ENCODE results near the gene LINS1. TPM values are rescaled to one million over a fixed set of nuclear protein-coding genes. Genes with fewer than 3 reads are reported as not detected.

Gene LINS1
- total RNA-seq, 1 donor from 2014 or later = 4.6 TPM

DNA sequence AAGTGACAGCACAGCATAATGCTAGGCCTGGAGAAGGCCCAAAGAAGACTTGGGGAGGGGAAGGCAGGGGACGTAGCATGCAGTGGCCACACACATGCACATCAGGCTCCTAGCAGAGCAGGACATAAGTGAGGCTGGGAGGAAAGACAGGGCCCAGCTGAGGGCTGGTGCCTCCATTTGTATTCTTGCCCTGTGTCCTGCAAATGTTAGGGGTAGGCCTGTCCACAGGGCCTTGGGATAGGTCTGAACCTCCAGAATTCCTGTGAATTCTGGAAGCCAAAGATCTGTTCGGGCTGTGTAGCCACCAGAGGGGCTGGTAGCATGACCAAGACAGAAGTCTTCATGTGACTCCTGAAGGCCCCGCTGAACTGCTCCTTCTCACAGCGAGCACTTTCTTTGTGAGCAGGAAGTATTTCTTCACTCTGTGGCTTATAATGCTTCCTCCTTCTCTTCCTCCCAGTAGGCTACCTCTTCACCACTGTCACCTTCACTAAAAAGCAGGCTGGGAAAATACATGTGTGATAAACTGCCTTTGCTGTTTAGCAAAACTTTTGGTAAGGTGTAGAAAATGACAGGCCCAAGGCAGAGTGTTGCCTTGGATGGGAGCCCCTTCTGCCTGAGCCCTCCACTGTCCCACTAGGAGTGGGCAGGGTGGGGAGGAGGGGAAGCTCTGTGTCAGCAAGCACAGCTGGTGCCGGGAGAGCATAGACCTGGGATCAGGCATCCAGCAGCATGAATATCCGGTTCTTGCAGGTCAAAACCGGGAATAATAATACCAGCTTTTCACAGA, 81.7 kb downstream of the LINS1 start:
- TF ChIP-seq, protein P1, sequence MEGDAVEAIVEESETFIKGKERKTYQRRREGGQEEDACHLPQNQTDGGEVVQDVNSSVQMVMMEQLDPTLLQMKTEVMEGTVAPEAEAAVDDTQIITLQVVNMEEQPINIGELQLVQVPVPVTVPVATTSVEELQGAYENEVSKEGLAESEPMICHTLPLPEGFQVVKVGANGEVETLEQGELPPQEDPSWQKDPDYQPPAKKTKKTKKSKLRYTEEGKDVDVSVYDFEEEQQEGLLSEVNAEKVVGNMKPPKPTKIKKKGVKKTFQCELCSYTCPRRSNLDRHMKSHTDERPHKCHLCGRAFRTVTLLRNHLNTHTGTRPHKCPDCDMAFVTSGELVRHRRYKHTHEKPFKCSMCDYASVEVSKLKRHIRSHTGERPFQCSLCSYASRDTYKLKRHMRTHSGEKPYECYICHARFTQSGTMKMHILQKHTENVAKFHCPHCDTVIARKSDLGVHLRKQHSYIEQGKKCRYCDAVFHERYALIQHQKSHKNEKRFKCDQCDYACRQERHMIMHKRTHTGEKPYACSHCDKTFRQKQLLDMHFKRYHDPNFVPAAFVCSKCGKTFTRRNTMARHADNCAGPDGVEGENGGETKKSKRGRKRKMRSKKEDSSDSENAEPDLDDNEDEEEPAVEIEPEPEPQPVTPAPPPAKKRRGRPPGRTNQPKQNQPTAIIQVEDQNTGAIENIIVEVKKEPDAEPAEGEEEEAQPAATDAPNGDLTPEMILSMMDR (conservative IDR thresholded peaks at IDR 0.05; ENCODE audit: low read depth, low read length) = no peak
- no peak for DNase-seq (ENCODE audit: low read depth)
- H3K4me3 ChIP-seq (ENCODE audit: low read depth, low read length) = no peak overlapping the region

DNA sequence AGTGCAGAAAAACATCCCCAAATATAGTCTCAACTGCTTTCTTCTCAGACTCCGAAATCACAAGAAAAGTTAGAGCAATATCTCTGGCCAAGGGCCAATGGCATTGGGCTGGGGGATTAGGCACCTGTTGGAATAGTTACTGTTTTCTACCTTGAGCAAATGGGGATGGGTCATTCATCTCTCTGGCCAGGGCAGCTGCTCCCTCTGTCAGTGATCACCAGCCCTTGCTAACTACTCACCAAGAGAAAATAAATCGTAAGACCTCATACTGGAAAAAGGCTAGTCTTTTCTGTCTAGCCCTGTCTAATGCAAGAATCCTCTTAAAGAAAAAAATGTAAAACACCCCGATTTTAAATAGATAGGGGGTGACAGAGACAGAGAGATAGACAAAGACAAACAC, 84.1 kb downstream of the LINS1 start:
- TF ChIP-seq, protein P1 (conservative IDR thresholded peaks at IDR 0.05; ENCODE audit: low read depth, low read length) = no peak
- DNase-seq (ENCODE audit: low read depth) = no peak
- H3K4me3 ChIP-seq (ENCODE audit: low read depth, low read length) = no peak overlapping the region

Other genes with a start within 250 kb of the LINS1 start
- not detected in 2 replicates for gene CERS3, start 73.2 kb downstream of the LINS1 start, total RNA-seq
- gene ASB7, start 405 bp upstream of the LINS1 start, total RNA-seq = 7.9 and 9.5 TPM in 2 replicates